Posterior vena cava (tissue), 2 donors: ENCODE results near the gene EFR3B. TPM values are rescaled to one million over a fixed set of nuclear protein-coding genes. Genes with fewer than 3 reads are reported as not detected.
A peak's percentile ranks its signal among the peaks of the same experiment; 100 is the strongest.
"Not testable (repeated sequence)": the region's sequence is repeated elsewhere in the genome, so short reads cannot be mapped to it uniquely, and the experiment has no call there.

Experiments
- DNase-seq: peaks from one replicate; pipeline ENCODE4 v3.0.0-alpha.2; 2020; ENCODE audit warnings: low spot score
- intact Hi-C, 2 donors: fragments of 100-400 bp; cut with DNase I; formaldehyde crosslinking; loops; one replicate each; pipeline versions ENCODE4 v1.14.1 to v1.14.2; 2022 to 2023
- long read RNA-seq, 2 donors: library from polyadenylated mRNA; unstranded; transcript quantifications; one replicate each; pipeline ENCODE4 v2.0.0, GENCODE V29; 2020 to 2021
- total RNA-seq, 2 donors: library from RNA; stranded (reverse); fragmentation: NEBNext Ultra II Directional; extraction: Animal tissue kit (Norgen Biotek cat#: 25700); gene quantifications; one replicate each; pipeline ENCODE4 v1.2.1, GENCODE V29; 2021
- donor health status: DM: yes; HTN: yes; CAD: no.
- donor health status: DM: yes; HTN: yes; CAD: no.

The EFR3B gene
- 1 to 10 TPM; 1.7 TPM for total RNA-seq
- long read RNA-seq, donor 1, partial matches to known transcripts, result 0 of 2 reads
- long read RNA-seq, donor 1, other reads (novel, unspliced or antisense), result 2 of 2 reads
- long read RNA-seq, donor 2, partial matches to known transcripts, result 0 of 3 reads
- long read RNA-seq, donor 2, other reads (novel, unspliced or antisense), result 3 of 3 reads

GRCh38 chr2:25041928-25042320 is at the start of gene EFR3B:
Gene EFR3B (plus strand): TSS chr2:25042076. CDS start chr2:25042313, 237 bp downstream.
- intact Hi-C loops, result loop anchor here in 1 of 2 donors (5.0 kb wide), 1 partner anchor 65 kb away; no protein-coding TSS in a partner anchor
- DNase-seq, result peak; percentile 98

- DNase-seq, result no peak
Measured at GRCh38 chr2:24993406-24994145, 48.3 kb upstream of the EFR3B start.

GRCh38 chr2:24994146-24994724 is 47.6 kb upstream of the EFR3B start:
- no peak for DNase-seq
- intact Hi-C loops, result no loop called here

More at GRCh38 chr2:24993406-24994145, 48.3 kb upstream of the EFR3B start:
- intact Hi-C loops, result no loop called here

GRCh38 chr2:24999097-24999496 is 42.8 kb upstream of the EFR3B start:
- DNase-seq, intact Hi-C loops: not testable (repeated sequence)

GRCh38 chr2:25000036-25000435 is 41.8 kb upstream of the EFR3B start:
- intact Hi-C loops, result no loop called here
- DNase-seq, result no peak

GRCh38 chr2:25000503-25001324 is 41.2 kb upstream of the EFR3B start:
- DNase-seq, result no peak
- intact Hi-C loops, result no loop called here

GRCh38 chr2:25001325-25001637 is 40.6 kb upstream of the EFR3B start:
- intact Hi-C loops, result no loop called here
- no peak for DNase-seq

- no peak for DNase-seq
- intact Hi-C loops, result no loop called here
Measured at GRCh38 chr2:25002066-25002465, 39.8 kb upstream of the EFR3B start.

- intact Hi-C loops, result no loop called here
- no peak for DNase-seq
Measured at GRCh38 chr2:25009954-25010353, 31.9 kb upstream of the EFR3B start.

GRCh38 chr2:25011342-25011741 is 30.5 kb upstream of the EFR3B start:
- DNase-seq, intact Hi-C loops: not testable (repeated sequence)

GRCh38 chr2:25014631-25015030 is 27.2 kb upstream of the EFR3B start:
- intact Hi-C loops, result no loop called here
- DNase-seq, result no peak

GRCh38 chr2:25018681-25019080 is 23.2 kb upstream of the EFR3B start:
- intact Hi-C loops, result no loop called here
- no peak for DNase-seq

- intact Hi-C loops, result no loop called here
- DNase-seq, result no peak
Measured at GRCh38 chr2:25021791-25022362, 20.0 kb upstream of the EFR3B start.

GRCh38 chr2:25023333-25023732 is 18.5 kb upstream of the EFR3B start:
- intact Hi-C loops, result no loop called here
- no peak for DNase-seq

GRCh38 chr2:25025229-25026007 is 16.5 kb upstream of the EFR3B start:
- no peak for DNase-seq
- intact Hi-C loops, result no loop called here

- intact Hi-C loops, result no loop called here
- DNase-seq, result no peak
Measured at GRCh38 chr2:25026008-25026530, 15.8 kb upstream of the EFR3B start.

- DNase-seq, result no peak
- intact Hi-C loops, result no loop called here
Measured at GRCh38 chr2:25029183-25029554, 12.7 kb upstream of the EFR3B start.

GRCh38 chr2:25030702-25031101 is 11.2 kb upstream of the EFR3B start:
- no peak for DNase-seq
- intact Hi-C loops, result no loop called here

GRCh38 chr2:25032094-25032493 is 9.8 kb upstream of the EFR3B start:
- intact Hi-C loops, result no loop called here
- no peak for DNase-seq
